GM21528 (cell line): Measurements from ENCODE around the gene UBXN6.

ENCODE experiments used
- ATAC-seq: cut with Tn5 transposase; IDR thresholded peaks from one replicate; pipeline ENCODE4 v1.9.1; 2021; ENCODE audit warnings: mild to moderate bottlenecking, moderate library complexity; ENCODE audit not compliant: unreplicated experiment, low FRiP score

UBXN6 gene

GRCh38 chr19:4443966-4444764, 13.4 kb downstream of the UBXN6 start:
- no peak for ATAC-seq

- ATAC-seq, result no peak
These were observed 14.4 kb downstream of the UBXN6 start for GRCh38 chr19:4443188-4443587.

GRCh38 chr19:4442819-4443146, 14.8 kb downstream of the UBXN6 start:
- ATAC-seq, result no peak

- ATAC-seq, result no peak
These were observed 15.4 kb downstream of the UBXN6 start for GRCh38 chr19:4441994-4442818.

GRCh38 chr19:4439243-4439642, 18.4 kb downstream of the UBXN6 start:
- no peak for ATAC-seq

GRCh38 chr19:4437103-4437502, 20.5 kb downstream of the UBXN6 start:
- ATAC-seq, result no peak

GRCh38 chr19:4436231-4436630, 21.4 kb downstream of the UBXN6 start:
- no peak for ATAC-seq

GRCh38 chr19:4434391-4434790, 23.2 kb downstream of the UBXN6 start:
- ATAC-seq, result no peak

GRCh38 chr19:4432918-4433506, 24.6 kb downstream of the UBXN6 start:
- no peak for ATAC-seq

GRCh38 chr19:4431808-4432674, 25.6 kb downstream of the UBXN6 start:
- ATAC-seq, result no peak

GRCh38 chr19:4431296-4431695, 26.3 kb downstream of the UBXN6 start:
- ATAC-seq, result no peak

- no peak for ATAC-seq
These were observed 26.8 kb downstream of the UBXN6 start for GRCh38 chr19:4430760-4431159.

GRCh38 chr19:4429771-4430171, 27.8 kb downstream of the UBXN6 start:
- no peak for ATAC-seq

GRCh38 chr19:4429256-4429655, 28.3 kb downstream of the UBXN6 start:
- no peak for ATAC-seq

- ATAC-seq, result no peak
These were observed 29.1 kb downstream of the UBXN6 start for GRCh38 chr19:4428326-4428975.

- no peak for ATAC-seq
These were observed 32.1 kb downstream of the UBXN6 start for GRCh38 chr19:4425537-4425936.

- no peak for ATAC-seq
These were observed 34.0 kb downstream of the UBXN6 start for GRCh38 chr19:4423416-4424126.

GRCh38 chr19:4416268-4416667, 41.3 kb downstream of the UBXN6 start:
- ATAC-seq, result no peak

- no peak for ATAC-seq
These were observed 42.2 kb downstream of the UBXN6 start for GRCh38 chr19:4415352-4415751.
